Muscle of leg (tissue), 11 donors: ENCODE results near the gene ZC3H12C. TPM values are rescaled to one million over a fixed set of nuclear protein-coding genes. Genes with fewer than 3 reads are reported as not detected.
A peak's percentile ranks its signal among the peaks of the same experiment; 100 is the strongest.
"Not testable (repeated sequence)": the region's sequence is repeated elsewhere in the genome, so short reads cannot be mapped to it uniquely, and the experiment has no call there.

Source experiments
- DNase-seq: peaks from one replicate; pipeline ENCODE4 v3.0.0; 2013
- H3K27ac ChIP-seq: one replicate; pipeline ENCODE4 v1.5.1; 2013; ENCODE audit warnings: mild to moderate bottlenecking, low read length, control low read depth
- H3K27me3 ChIP-seq: one replicate; pipeline ENCODE4 v1.6.1; 2013; ENCODE audit warnings: low read length; ENCODE audit not compliant: control insufficient read depth, insufficient read depth
- H3K36me3 ChIP-seq: one replicate; pipeline ENCODE4 v1.6.1; 2013; ENCODE audit warnings: low read length; ENCODE audit not compliant: control insufficient read depth, insufficient read depth
- H3K4me1 ChIP-seq: one replicate; pipeline ENCODE4 v1.6.1; 2013; ENCODE audit warnings: low read length; ENCODE audit not compliant: control insufficient read depth, insufficient read depth
- H3K4me3 ChIP-seq: one replicate; pipeline ENCODE4 v1.5.1; 2013; ENCODE audit warnings: low read length, control low read depth
- H3K9me3 ChIP-seq: replicated peaks from 2 replicates; pipeline ENCODE4 v1.6.1; 2013; ENCODE audit warnings: low read depth, low read length; ENCODE audit not compliant: control insufficient read depth
- WGBS: methylation state at CpG from one replicate; pipeline ENCODE4 v1.1.5; 2013; ENCODE audit warnings: missing lambda C conversion rate; ENCODE audit not compliant: insufficient coverage; 5-methylcytosine and 5-hydroxymethylcytosine counted together
- polyA plus RNA-seq, 8 donors: library from polyadenylated mRNA; unstranded; fragments of 120-200 nt; gene quantifications; one replicate each; pipeline versions ENCODE4 v1.2.1 to v1.2.3, GENCODE V29; 2013; ENCODE audit warnings: inconsistent platforms in 1 of 8, low replicate concordance in 1 of 8; ENCODE audit not compliant: insufficient read length in 8 of 8, insufficient read depth in 1 of 8
- total RNA-seq: library from RNA; stranded (reverse); fragments of 120-200 nt; gene quantifications from one replicate; pipeline ENCODE4 v1.2.4, GENCODE V29; 2013

Gene ZC3H12C
- total and polyA plus RNA-seq, 9 donors: 4.8 to 13.0 (median 8.0) TPM

GRCh38 chr11:110061296-110061695 lies 31.9 kb upstream of the ZC3H12C start:
- no peaks in the 10 kb centered on the region for H3K36me3 ChIP-seq
- no CpG with 5 or more reads among the region's 1 CpG for WGBS
- peak; percentile 81 for DNase-seq
- no peaks in the 10 kb centered on the region for H3K27me3 ChIP-seq
- H3K27ac ChIP-seq: no peak overlapping the region
- no peaks in the 10 kb centered on the region for H3K9me3 ChIP-seq
- no peak overlapping the region for H3K4me3 ChIP-seq
- no peaks in the 10 kb centered on the region for H3K4me1 ChIP-seq

- Histone ChIP-seq H3K36me3 (no peaks in the 10 kb centered on the region), H3K27me3 (no peaks in the 10 kb centered on the region), H3K4me1 (no peaks in the 10 kb centered on the region), H3K9me3 (no peaks in the 10 kb centered on the region), H3K27ac (no peak overlapping the region), H3K4me3 (no peak overlapping the region)
- peak; percentile 48 for DNase-seq
- no CpG with 5 or more reads among the region's 3 CpGs for WGBS
Measured at GRCh38 chr11:110062247-110062646, 30.9 kb upstream of the ZC3H12C start.

- no peak overlapping the region for H3K4me3 ChIP-seq
- H3K36me3 ChIP-seq: no peaks in the 10 kb centered on the region
- H3K4me1 ChIP-seq: peaks cover 11% of the 10 kb centered on the region
- no peaks in the 10 kb centered on the region for H3K9me3 ChIP-seq
- no peak for DNase-seq
- no peak overlapping the region for H3K27ac ChIP-seq
- no CpG with 5 or more reads among the region's 2 CpGs for WGBS
- H3K27me3 ChIP-seq: no peaks in the 10 kb centered on the region
Measured at GRCh38 chr11:110065189-110065588, 28.0 kb upstream of the ZC3H12C start.

GRCh38 chr11:110068001-110068400 lies 25.2 kb upstream of the ZC3H12C start:
- H3K36me3 ChIP-seq, DNase-seq, H3K27ac ChIP-seq, H3K9me3 ChIP-seq, H3K4me3 ChIP-seq, H3K27me3 ChIP-seq: not testable (repeated sequence)
- 100% methylated on average over 4 of the region's 4 CpGs for WGBS
- H3K4me1 ChIP-seq: peaks cover 13% of the 10 kb centered on the region

GRCh38 chr11:110069158-110069737 lies 23.9 kb upstream of the ZC3H12C start:
- DNase-seq: peak; percentile 86
- 11% methylated on average over 3 of the region's 7 CpGs for WGBS
- no peak overlapping the region for H3K4me3 ChIP-seq
- H3K9me3 ChIP-seq: no peaks in the 10 kb centered on the region
- peak overlapping the region; percentile 86 for H3K27ac ChIP-seq
- peaks cover 13% of the 10 kb centered on the region for H3K4me1 ChIP-seq
- H3K27me3 ChIP-seq: no peaks in the 10 kb centered on the region
- H3K36me3 ChIP-seq: no peaks in the 10 kb centered on the region

GRCh38 chr11:110070176-110070575 lies 23.0 kb upstream of the ZC3H12C start:
- Histone ChIP-seq H3K4me1 (peaks cover 13% of the 10 kb centered on the region), H3K27ac (peak overlapping the region; percentile 70), H3K36me3 (no peaks in the 10 kb centered on the region), H3K4me3 (no peak overlapping the region), H3K9me3 (no peaks in the 10 kb centered on the region), H3K27me3 (no peaks in the 10 kb centered on the region)
- DNase-seq: no peak
- 86% methylated on average over 1 of the region's 3 CpGs for WGBS

- no peak overlapping the region for H3K4me3 ChIP-seq
- no peak overlapping the region for H3K27ac ChIP-seq
- no peaks in the 10 kb centered on the region for H3K27me3 ChIP-seq
- DNase-seq: no peak
- H3K36me3 ChIP-seq: no peaks in the 10 kb centered on the region
- no peaks in the 10 kb centered on the region for H3K9me3 ChIP-seq
- 89% methylated on average over 1 of the region's 2 CpGs for WGBS
- peaks cover 14% of the 10 kb centered on the region for H3K4me1 ChIP-seq
Measured at GRCh38 chr11:110071197-110071596, 22.0 kb upstream of the ZC3H12C start.

- peaks cover 19% of the 10 kb centered on the region for H3K4me1 ChIP-seq
- no peak for DNase-seq
- no peaks in the 10 kb centered on the region for H3K27me3 ChIP-seq
- H3K9me3 ChIP-seq: no peaks in the 10 kb centered on the region
- no peak overlapping the region for H3K4me3 ChIP-seq
- H3K36me3 ChIP-seq: no peaks in the 10 kb centered on the region
- H3K27ac ChIP-seq: no peak overlapping the region
Measured at GRCh38 chr11:110072930-110073329, 20.3 kb upstream of the ZC3H12C start.

- 100% methylated on average over 1 of the region's 7 CpGs for WGBS
- Histone ChIP-seq H3K4me1 (peaks cover 8% of the 10 kb centered on the region), H3K36me3 (no peaks in the 10 kb centered on the region), H3K4me3 (no peak overlapping the region), H3K27me3 (no peaks in the 10 kb centered on the region), H3K27ac (no peak overlapping the region), H3K9me3 (peaks cover 4% of the 10 kb centered on the region)
- DNase-seq: no peak
Measured at GRCh38 chr11:110074499-110074898, 18.7 kb upstream of the ZC3H12C start.

- H3K9me3 ChIP-seq: peaks cover 4% of the 10 kb centered on the region
- DNase-seq: no peak
- no peak overlapping the region for H3K27ac ChIP-seq
- 13% methylated on average over 4 of the region's 12 CpGs for WGBS
- H3K4me3 ChIP-seq: no peak overlapping the region
- no peaks in the 10 kb centered on the region for H3K36me3 ChIP-seq
- H3K4me1 ChIP-seq: peaks cover 7% of the 10 kb centered on the region
- H3K27me3 ChIP-seq: no peaks in the 10 kb centered on the region
Measured at GRCh38 chr11:110075105-110075846, 17.9 kb upstream of the ZC3H12C start.
